ENCODE measurements around the gene DCAF17. TPM values are rescaled to one million over a fixed set of nuclear protein-coding genes. Genes with fewer than 3 reads are reported as not detected.
"Not testable (repeated sequence)": the region's sequence is repeated elsewhere in the genome, so short reads cannot be mapped to it uniquely, and the experiment has no call there.

Gene DCAF17
- total RNA-seq, 1 donor from 2014 or later: 18.2 TPM

DNA sequence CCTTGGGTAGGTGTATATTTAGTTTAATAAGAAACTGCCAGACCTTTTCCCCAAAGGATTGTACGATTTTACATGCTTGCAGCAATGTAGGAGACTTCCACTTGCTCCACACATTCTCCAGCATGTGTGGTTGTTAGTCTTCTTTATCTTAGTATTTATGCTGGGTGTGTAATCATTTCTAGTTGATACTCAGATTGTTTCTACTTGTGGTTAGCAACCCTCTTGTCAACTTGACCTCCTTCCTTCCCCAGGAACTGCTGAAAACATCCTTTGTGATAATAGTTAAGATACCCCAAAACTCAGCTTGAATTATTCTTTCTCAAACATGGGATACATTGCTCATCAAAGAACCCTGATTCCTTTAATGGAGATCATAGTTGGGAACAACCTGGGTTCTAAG lies 51.1 kb downstream of the DCAF17 start:
- no peak for FAIRE-seq
- H3K4me3 ChIP-seq (ENCODE audit: low read depth, low read length): no peak overlapping the region

DNA sequence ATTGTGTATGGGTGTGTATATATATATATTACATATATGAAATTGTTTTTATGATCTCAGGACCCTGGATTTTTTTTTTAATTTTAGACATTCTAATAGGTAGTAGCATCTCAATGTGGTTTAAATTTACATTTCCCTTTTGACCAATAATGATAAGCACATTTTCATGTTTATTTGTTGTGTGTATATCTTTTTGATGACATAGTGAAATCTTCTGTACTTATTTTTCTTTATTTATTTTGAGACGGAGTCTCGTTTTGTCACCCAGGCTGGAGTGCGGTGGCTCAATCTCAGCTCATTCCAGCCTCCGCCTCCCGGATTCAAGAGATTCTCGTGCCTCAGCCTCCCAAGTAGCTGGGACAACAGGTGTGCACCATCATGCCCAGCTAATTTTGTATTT lies 53.2 kb downstream of the DCAF17 start:
- no peaks in the 10 kb centered on the region for H3K27me3 ChIP-seq (ENCODE audit: control insufficient read depth, insufficient read depth, low read length)
- no peaks in the 10 kb centered on the region for H3K36me3 ChIP-seq (ENCODE audit: control insufficient read depth, insufficient read depth, low read length)
- TF ChIP-seq, protein P1, sequence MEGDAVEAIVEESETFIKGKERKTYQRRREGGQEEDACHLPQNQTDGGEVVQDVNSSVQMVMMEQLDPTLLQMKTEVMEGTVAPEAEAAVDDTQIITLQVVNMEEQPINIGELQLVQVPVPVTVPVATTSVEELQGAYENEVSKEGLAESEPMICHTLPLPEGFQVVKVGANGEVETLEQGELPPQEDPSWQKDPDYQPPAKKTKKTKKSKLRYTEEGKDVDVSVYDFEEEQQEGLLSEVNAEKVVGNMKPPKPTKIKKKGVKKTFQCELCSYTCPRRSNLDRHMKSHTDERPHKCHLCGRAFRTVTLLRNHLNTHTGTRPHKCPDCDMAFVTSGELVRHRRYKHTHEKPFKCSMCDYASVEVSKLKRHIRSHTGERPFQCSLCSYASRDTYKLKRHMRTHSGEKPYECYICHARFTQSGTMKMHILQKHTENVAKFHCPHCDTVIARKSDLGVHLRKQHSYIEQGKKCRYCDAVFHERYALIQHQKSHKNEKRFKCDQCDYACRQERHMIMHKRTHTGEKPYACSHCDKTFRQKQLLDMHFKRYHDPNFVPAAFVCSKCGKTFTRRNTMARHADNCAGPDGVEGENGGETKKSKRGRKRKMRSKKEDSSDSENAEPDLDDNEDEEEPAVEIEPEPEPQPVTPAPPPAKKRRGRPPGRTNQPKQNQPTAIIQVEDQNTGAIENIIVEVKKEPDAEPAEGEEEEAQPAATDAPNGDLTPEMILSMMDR (IDR thresholded peaks at IDR 0.05; ENCODE audit: insufficient read depth, low read length, severe bottlenecking): no peak
- DNase-seq (ENCODE audit: low read depth) (no peak), FAIRE-seq (no peak)
- no peak overlapping the region for H3K4me3 ChIP-seq (ENCODE audit: low read depth, low read length)

More for the DNA sequence above, 51.1 kb downstream of the DCAF17 start:
- H3K27me3 ChIP-seq (ENCODE audit: control insufficient read depth, insufficient read depth, low read length): no peaks in the 10 kb centered on the region
- DNase-seq (ENCODE audit: low read depth): no peak
- TF ChIP-seq, protein P1 (IDR thresholded peaks at IDR 0.05; ENCODE audit: insufficient read depth, low read length, severe bottlenecking): no peak
- H3K36me3 ChIP-seq (ENCODE audit: control insufficient read depth, insufficient read depth, low read length): no peaks in the 10 kb centered on the region

DNA sequence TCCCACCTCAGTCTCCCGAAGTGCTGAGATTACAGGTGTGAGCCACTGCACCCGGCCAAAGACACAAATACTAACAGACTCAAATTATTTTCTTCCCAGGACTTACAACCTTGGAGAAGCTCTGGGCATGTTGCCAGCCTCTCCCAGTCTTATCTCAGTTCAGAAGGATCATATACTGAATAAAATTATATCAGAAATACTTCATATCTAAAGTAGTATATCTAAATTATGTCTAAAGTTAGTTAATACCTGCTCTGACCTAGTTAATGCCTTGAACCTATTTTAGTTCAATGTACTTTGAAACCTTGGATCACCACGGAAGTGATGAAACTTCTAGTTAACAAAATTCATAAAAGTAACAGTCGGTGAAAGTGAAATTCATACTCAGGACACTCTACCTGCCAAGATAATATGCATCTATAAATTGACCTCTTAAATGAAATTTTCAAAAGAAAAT lies 53.8 kb downstream of the DCAF17 start:
- TF ChIP-seq, protein P1 (IDR thresholded peaks at IDR 0.05; ENCODE audit: insufficient read depth, low read length, severe bottlenecking): no peak
- FAIRE-seq (no peak), DNase-seq (ENCODE audit: low read depth) (no peak)
- H3K27me3 ChIP-seq (ENCODE audit: control insufficient read depth, insufficient read depth, low read length): no peaks in the 10 kb centered on the region
- H3K36me3 ChIP-seq (ENCODE audit: control insufficient read depth, insufficient read depth, low read length): no peaks in the 10 kb centered on the region
- H3K4me3 ChIP-seq (ENCODE audit: low read depth, low read length): no peak overlapping the region

DNA sequence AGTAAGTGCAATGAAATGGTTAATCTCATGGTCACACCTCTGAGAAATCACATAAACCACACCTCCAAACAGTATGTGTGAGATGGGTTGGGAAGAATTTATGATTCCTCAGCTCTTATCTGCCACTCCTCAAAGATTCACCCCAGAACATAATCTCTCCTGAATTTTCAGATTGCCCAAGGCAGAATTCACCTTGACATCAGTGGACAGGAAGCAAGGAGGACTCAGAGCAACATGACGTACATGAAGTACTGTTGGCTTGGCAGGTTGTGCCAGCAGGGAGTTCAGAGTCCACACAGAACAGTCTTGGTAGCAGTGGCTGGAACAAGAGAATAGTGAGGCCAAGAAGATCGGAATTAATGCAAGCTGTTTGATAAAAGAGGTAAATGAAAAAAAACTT lies 56.6 kb downstream of the DCAF17 start:
- FAIRE-seq: peak; percentile 18
- no peak overlapping the region for H3K4me3 ChIP-seq (ENCODE audit: low read depth, low read length)
- no peaks in the 10 kb centered on the region for H3K27me3 ChIP-seq (ENCODE audit: control insufficient read depth, insufficient read depth, low read length)
- TF ChIP-seq, protein P1 (IDR thresholded peaks at IDR 0.05; ENCODE audit: insufficient read depth, low read length, severe bottlenecking): no peak
- no peaks in the 10 kb centered on the region for H3K36me3 ChIP-seq (ENCODE audit: control insufficient read depth, insufficient read depth, low read length)
- DNase-seq (ENCODE audit: low read depth): peak; percentile 68

- DNase-seq (ENCODE audit: low read depth) (no peak), FAIRE-seq (no peak)
- Histone ChIP-seq H3K36me3 (ENCODE audit: control insufficient read depth, insufficient read depth, low read length) (no peaks in the 10 kb centered on the region), H3K4me3 (ENCODE audit: low read depth, low read length) (no peak overlapping the region), H3K27me3 (ENCODE audit: control insufficient read depth, insufficient read depth, low read length) (no peaks in the 10 kb centered on the region)
- TF ChIP-seq, protein P1 (IDR thresholded peaks at IDR 0.05; ENCODE audit: insufficient read depth, low read length, severe bottlenecking): no peak
Measured at GRCh38 chr2:171491292-171491691, 57.3 kb downstream of the DCAF17 start.

GRCh38 chr2:171492664-171493063 lies 58.6 kb downstream of the DCAF17 start:
- FAIRE-seq (no peak), DNase-seq (ENCODE audit: low read depth) (no peak)
- H3K27me3 ChIP-seq (ENCODE audit: control insufficient read depth, insufficient read depth, low read length): no peaks in the 10 kb centered on the region
- H3K4me3 ChIP-seq (ENCODE audit: low read depth, low read length): no peak overlapping the region
- TF ChIP-seq, protein P1 (IDR thresholded peaks at IDR 0.05; ENCODE audit: insufficient read depth, low read length, severe bottlenecking): no peak
- no peaks in the 10 kb centered on the region for H3K36me3 ChIP-seq (ENCODE audit: control insufficient read depth, insufficient read depth, low read length)

GRCh38 chr2:171497664-171498063 lies 63.6 kb downstream of the DCAF17 start:
- H3K36me3 ChIP-seq (ENCODE audit: control insufficient read depth, insufficient read depth, low read length); FAIRE-seq: not testable (repeated sequence)

More at GRCh38 chr2:171497664-171498063, 63.6 kb downstream of the DCAF17 start:
- not testable (repeated sequence) for H3K4me3 ChIP-seq (ENCODE audit: low read depth, low read length); H3K27me3 ChIP-seq (ENCODE audit: control insufficient read depth, insufficient read depth, low read length); DNase-seq (ENCODE audit: low read depth)
